Superior temporal gyrus (tissue), 1 donor: ENCODE data around the gene CWC25.
A peak's percentile ranks its signal among the peaks of the same experiment; 100 is the strongest.
"Not testable (repeated sequence)": the region's sequence is repeated elsewhere in the genome, so short reads cannot be mapped to it uniquely, and the experiment has no call there.

Experiments used
- DNase-seq: peaks from one replicate; pipeline ENCODE4 v3.0.0-alpha.2; 2016; ENCODE audit errors: extremely low spot score

CWC25 gene

GRCh38 chr17:38852771-38853291 lies 27.7 kb upstream of the CWC25 start:
- DNase-seq = no peak

- no peak for DNase-seq
Observed at GRCh38 chr17:38851434-38851833, 26.3 kb upstream of the CWC25 start.

DNA sequence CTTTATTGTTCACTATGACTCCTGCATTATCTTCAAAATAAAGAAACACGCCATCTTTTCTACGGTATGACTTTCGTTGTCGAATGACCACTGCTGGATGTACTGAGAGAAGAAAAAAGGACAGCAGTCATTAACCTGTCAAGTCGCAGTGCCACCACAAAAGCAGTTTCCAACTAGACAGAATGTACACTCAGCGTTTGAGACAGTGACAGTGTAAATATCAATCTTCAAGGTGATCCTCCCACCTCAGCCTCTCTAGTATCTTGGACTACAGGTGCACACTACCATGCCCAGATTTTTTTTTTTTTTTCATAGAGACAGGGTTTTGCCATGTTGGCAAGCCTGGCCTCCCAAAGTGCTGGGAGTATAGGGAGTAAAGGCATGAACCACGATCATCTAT lies 25.3 kb upstream of the CWC25 start:
- DNase-seq = no peak

GRCh38 chr17:38848939-38849605 lies 24.0 kb upstream of the CWC25 start:
- no peak for DNase-seq

GRCh38 chr17:38848557-38848891 lies 23.4 kb upstream of the CWC25 start:
- no peak for DNase-seq

DNA sequence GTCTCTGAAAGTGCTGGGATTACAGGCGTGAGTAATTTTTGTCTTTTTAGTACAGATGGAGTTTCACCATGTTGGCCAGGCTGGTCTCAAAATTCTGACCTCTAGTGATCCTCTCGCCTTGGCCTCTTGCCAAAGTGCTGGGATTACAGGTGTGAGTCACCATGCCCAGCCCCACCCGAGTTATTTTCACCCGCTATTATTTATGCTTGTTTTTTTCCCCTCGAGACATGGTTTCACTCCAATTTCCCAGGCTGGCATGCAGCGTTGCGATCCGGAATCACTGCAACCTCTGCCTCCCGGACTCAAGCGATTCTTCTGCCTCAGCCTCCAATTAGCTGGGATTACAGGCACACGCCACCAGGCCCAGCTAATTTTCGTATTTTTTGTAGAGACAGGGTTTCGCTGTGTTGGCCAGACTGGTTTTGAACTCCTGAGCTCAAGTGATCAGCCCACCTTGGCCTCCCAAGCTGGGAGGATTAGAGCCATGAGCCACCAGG lies 19.2 kb upstream of the CWC25 start:
- no peak for DNase-seq

DNA sequence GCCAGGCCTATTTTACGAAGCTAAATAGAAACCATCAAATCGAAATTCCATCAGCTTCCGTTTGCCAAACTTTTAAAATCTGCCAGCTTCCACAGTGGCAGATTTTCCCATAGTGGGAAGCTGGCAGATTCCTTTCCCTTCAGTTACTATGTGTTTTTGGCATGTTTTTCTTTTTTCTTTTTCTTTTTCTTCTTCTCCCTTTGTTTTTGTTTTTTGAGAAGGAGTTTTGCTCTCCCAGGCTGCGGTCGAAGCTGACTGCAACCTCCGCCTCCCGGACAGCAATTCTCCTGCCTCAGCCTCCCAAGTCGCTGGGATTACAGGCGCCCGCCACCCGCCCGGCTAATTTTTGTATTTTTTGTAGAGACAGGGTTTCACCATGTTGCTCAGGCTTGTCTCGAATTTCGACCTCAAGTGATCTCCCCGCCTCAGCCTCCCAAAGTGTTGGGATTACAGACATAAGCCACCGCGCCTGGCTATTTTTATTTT lies 684 bp upstream of the CWC25 start:
- DNase-seq = no peak

GRCh38 chr17:38815576-38816193 lies 9.4 kb downstream of the CWC25 start:
- DNase-seq = no peak

- DNase-seq = no peak
Observed at GRCh38 chr17:38809828-38810227, 15.3 kb downstream of the CWC25 start.

DNA sequence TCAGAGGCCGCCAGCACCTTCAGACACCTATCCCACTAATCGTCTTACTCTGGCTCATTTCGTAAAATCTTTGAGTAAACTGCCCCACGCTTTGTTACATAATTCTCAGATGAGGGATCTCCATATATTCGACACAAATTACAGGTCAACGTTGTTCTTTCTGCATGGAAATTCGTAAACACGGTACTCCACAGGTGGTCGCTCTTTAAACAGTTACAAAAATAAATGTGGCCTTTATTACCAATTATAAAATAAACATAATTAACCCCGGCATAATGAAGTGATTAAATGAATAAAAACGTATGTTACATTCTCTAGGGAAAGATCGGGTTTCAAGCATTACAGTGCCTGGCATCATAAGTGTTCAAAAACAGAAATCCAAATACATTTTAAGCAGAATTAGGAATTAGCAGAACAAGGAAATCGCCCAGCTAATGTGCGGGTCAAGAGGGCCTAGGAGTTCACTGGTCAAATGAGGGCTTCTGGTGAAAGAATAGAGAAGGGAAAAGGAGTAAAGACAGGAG lies 24.8 kb downstream of the CWC25 start:
- DNase-seq = no peak

- DNase-seq = peak; percentile 94
Observed at GRCh38 chr17:38799501-38800236, 25.5 kb downstream of the CWC25 start, which contains the start of gene PIP4K2B. Gene PIP4K2B (minus strand): TSS chr17:38799556. CDS start chr17:38799424, 132 bp downstream.

- peak; percentile 47 for DNase-seq
Observed at GRCh38 chr17:38798614-38799500, 26.3 kb downstream of the CWC25 start.

DNA sequence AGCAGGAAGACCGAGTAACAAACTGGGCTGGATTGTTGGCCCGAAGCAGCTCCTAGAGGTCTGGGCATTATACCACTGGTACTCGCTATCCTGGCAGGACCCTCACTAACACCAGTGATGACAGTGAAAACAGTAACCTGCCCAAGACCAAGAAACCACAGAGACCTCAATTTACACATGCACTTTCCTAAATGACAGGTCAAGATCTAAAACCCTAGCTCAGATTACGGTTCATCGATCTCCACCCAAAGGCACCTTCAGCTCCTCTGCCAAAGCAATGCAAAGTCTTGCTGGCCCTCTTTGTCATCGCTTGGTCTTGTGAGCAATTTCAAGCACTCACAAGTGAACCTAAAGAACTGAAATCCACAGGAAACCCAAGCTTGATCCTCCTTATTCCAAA lies 27.3 kb downstream of the CWC25 start:
- DNase-seq = no peak

DNA sequence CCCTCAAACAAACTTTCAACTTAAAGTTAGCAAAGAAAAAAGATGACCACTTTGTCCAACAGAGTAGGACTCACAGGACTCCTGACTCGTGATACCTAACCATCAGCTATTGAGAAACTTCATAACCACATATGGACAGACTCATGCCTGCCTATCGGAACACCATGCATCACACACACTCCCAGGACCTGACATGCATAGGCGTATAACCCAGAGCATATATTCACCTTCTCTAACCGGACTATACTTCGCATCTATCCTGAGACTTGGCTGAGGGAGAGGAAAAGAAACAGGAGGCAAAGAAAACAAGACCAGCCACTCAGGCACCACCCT lies 28.0 kb downstream of the CWC25 start:
- DNase-seq = no peak

DNA sequence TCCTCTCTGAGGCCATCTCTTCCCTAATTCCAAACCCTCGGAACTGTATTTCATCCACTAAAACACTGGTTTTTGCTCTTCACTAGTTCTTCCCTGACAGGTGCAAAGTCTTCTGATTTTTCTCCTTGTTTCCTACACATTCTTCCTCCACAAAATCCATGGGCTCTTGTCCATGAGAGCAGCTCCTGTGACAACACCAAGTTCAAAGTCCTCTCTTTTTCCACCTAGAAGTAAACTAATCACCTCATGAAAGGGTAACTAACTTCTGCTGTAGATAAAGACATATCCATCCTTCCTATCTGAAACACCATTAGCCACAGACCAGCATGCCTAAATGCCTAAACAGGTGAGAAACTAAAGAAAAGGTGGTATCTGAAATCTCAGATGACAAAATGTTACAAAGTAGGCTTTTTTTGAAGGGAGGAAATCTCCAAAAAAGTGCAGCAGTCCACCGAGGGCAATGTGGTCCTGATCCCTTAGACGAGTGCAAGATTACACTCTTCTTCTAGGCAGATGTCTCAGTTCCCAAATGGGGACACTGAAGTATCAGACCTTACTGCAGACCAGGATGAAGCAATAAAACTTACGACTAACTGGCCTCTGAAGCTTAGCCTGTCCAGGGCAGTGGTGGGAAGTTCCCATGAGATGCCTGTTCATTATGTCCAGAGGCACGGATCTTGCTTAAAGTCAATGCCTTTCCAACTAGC lies 28.5 kb downstream of the CWC25 start:
- DNase-seq = no peak

DNA sequence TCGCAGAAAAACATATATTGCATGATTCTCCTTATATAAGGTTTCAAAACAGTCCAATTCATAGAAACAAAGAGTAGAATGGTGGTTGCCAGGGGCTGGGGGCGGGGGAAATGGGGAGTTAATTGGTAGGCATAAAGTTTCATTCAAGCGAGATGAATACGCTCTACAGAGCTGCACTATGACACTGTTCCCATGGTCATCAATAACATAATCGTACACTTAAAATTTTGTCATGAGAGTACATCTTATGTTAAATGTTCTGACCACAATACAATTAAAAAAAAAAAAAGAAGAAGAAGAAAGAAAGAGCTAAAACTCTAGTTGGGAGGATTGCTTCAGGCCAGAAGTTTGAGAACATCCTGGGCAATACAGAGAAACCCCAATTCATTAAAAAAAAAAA lies 30.9 kb downstream of the CWC25 start:
- no peak for DNase-seq

DNA sequence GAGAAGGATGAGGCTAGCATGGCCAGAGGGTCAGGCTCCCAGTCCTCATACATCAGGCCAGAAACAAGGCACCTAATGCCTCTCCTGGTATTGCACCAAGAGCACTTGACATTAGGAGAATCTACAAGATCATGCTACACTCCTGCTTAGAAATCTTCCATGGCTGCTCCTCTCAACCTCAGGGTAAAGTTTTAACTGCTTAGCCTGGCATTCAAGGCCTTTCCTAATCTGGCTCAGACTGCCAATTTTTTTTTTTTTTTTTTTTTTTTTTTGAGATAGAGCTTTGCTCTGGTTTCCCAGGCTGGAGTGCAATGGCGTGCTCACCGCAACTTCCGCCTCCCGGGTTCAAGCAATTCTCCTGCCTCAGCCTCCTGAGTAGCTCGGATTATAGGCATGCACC lies 34.0 kb downstream of the CWC25 start:
- no peak for DNase-seq

- DNase-seq = not testable (repeated sequence)
Observed at GRCh38 chr17:38790148-38790707, 34.9 kb downstream of the CWC25 start.

DNA sequence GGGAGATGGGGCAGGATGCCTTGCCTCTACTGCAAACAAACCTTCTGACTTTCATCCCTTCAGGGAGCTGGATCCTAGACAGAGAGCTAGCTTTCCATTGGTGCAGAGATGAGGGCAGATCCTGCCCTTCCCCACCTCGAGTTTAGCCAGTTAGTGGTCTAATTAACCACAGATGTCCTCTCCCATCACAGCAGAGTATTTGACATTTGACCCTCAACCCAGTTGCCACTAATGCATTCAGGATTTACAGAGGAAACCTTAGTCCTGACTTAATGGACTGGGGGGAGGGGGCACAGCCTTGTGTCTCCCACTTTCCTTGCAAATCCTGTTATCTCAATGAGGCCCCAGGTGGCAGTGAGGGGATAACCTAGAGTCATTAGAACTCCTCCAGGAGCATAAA lies 35.9 kb downstream of the CWC25 start:
- DNase-seq = no peak

DNA sequence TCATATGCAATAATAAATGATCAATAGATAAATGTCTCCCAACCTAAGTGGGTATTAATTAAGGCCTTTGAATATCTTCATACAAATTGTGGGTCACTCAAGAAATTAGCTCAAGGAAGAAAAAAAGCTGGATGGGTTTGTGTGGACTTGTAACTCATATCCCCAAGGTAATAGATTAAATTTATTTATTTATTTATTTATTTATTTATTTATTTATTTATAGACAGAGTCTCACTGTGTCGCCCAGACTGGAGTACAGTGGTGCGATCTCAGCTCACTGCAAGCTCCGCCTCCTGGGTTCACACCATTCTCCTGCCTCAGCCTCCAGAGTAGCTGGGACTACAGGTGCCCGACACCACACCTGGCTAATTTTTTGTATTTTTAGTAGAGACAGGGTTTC lies 37.1 kb downstream of the CWC25 start:
- not testable (repeated sequence) for DNase-seq
